GM06990 (cell line): Measurements from ENCODE around the gene MCHR2.

ENCODE experiments used
- DNase-seq: peaks from one replicate; pipeline ENCODE4 v3.0.0-alpha.2; 2011; ENCODE audit not compliant: insufficient read length; ENCODE audit errors: extremely low read depth
- H3K27me3 ChIP-seq: replicated peaks from 2 replicates; pipeline ENCODE4 v1.6.0; 2011; ENCODE audit warnings: low read length; ENCODE audit not compliant: control insufficient read depth, insufficient read depth
- H3K36me3 ChIP-seq: 2 replicates; pipeline ENCODE4 v1.5.1; 2011; ENCODE audit warnings: low read length; ENCODE audit not compliant: control insufficient read depth, insufficient read depth
- H3K4me3 ChIP-seq: replicated peaks from 2 replicates; pipeline ENCODE4 v1.5.1; 2011; ENCODE audit warnings: low read depth, mild to moderate bottlenecking, control low read depth, low read length
- CTCF ChIP-seq: IDR thresholded peaks from 2 replicates; pipeline ENCODE4 v1.5.1; 2011; ENCODE audit warnings: low read length, control low read depth, mild to moderate bottlenecking, inconsistent platforms; ENCODE audit not compliant: insufficient read depth, poor library complexity, severe bottlenecking

Gene MCHR2

GRCh38 chr6:100001915-100002388 lies 7.9 kb upstream of the MCHR2 start:
- no peak for DNase-seq
- no peak overlapping the region for H3K4me3 ChIP-seq
- H3K27me3 ChIP-seq: no peaks in the 10 kb centered on the region; the same call in none of the 2 replicates
- no peaks in the 10 kb centered on the region for H3K36me3 ChIP-seq
- TF ChIP-seq CTCF: peak; percentile 89

- no peak overlapping the region for H3K4me3 ChIP-seq
- no peaks in the 10 kb centered on the region; the same call in none of the 2 replicates for H3K27me3 ChIP-seq
- no peaks in the 10 kb centered on the region for H3K36me3 ChIP-seq
- TF ChIP-seq CTCF: no peak
- no peak for DNase-seq
Measured at GRCh38 chr6:99997141-99997540, 3.1 kb upstream of the MCHR2 start.

- H3K36me3 ChIP-seq: no peaks in the 10 kb centered on the region
- no peak for DNase-seq
- H3K27me3 ChIP-seq: no peaks in the 10 kb centered on the region; the same call in 1 of the 2 replicates
- TF ChIP-seq CTCF: no peak
- no peak overlapping the region for H3K4me3 ChIP-seq
Measured at GRCh38 chr6:99995916-99996315, 1.9 kb upstream of the MCHR2 start.

- no peaks in the 10 kb centered on the region for H3K27me3 ChIP-seq
- no peak for DNase-seq
- H3K4me3 ChIP-seq: no peak overlapping the region
- no peaks in the 10 kb centered on the region for H3K36me3 ChIP-seq
- no peak for TF ChIP-seq CTCF
Measured at GRCh38 chr6:99993146-99993532, 884 bp downstream of the MCHR2 start.

GRCh38 chr6:99991955-99992354 lies 2.1 kb downstream of the MCHR2 start:
- no peak for DNase-seq

More at GRCh38 chr6:99991955-99992354, 2.1 kb downstream of the MCHR2 start:
- no peaks in the 10 kb centered on the region for H3K27me3 ChIP-seq
- no peak for TF ChIP-seq CTCF
- H3K4me3 ChIP-seq: no peak overlapping the region
- no peaks in the 10 kb centered on the region for H3K36me3 ChIP-seq
